Adrenal gland (tissue), 12 donors: ENCODE results near the gene PLD1. TPM values are rescaled to one million over a fixed set of nuclear protein-coding genes. Genes with fewer than 3 reads are reported as not detected.

Experiments used
- DNase-seq, 7 donors: peaks; one replicate each; pipeline ENCODE4 v3.0.0-alpha.2; 2019 to 2020
- H3K27ac ChIP-seq, 5 donors: fragments of 200-600 bp; sonication (generic) in 4 of 5; 1 replicate in 3 of 5; 2 replicates in 2 of 5; pipeline versions ENCODE4 v1.5.1 to v1.8.0; 2016 to 2020; ENCODE audit warnings: mild to moderate bottlenecking in 1 of 5
- H3K27me3 ChIP-seq: fragments of 200-600 bp; 2 replicates; pipeline ENCODE4 v1.8.0; 2021
- H3K36me3 ChIP-seq, 2 donors: fragments of 200-600 bp; replicated peaks in 1 of 2; 1 replicate in 1 of 2; 2 replicates in 1 of 2; pipeline versions ENCODE4 v1.5.1 to v1.8.0; 2018 to 2022
- H3K4me1 ChIP-seq, 2 donors: fragments of 200-600 bp; replicated peaks in 1 of 2; 1 replicate in 1 of 2; 2 replicates in 1 of 2; pipeline versions ENCODE4 v1.5.1 to v1.8.0; 2018 to 2021
- H3K4me3 ChIP-seq, 4 donors: fragments of 200-600 bp; sonication (generic) in 3 of 4; one replicate each; pipeline ENCODE4 v1.5.1; 2016 to 2018
- H3K9me3 ChIP-seq, 3 donors: fragments of 200-600 bp; sonication (generic) in 1 of 3; replicated peaks in 1 of 3; 1 replicate in 2 of 3; 2 replicates in 1 of 3; pipeline versions ENCODE4 v1.5.1 to v1.8.0; 2016 to 2021
- CTCF ChIP-seq, 6 experiments: fragments of 450-650 bp in 4 of 6; fragments of 200-600 bp in 2 of 6; sonication (generic) in 1 of 6; IDR thresholded peaks; 1 replicate in 5 of 6; 2 replicates in 1 of 6; pipeline versions ENCODE4 v1.5.1 to v1.8.0; 2016 to 2021; ENCODE audit warnings: antibody characterized with exemption in 6 of 6, mild to moderate bottlenecking in 2 of 6, moderate library complexity in 1 of 6
- POLR2A ChIP-seq, 2 donors: fragments of 450-650 bp; IDR thresholded peaks; one replicate each; pipeline ENCODE4 v1.6.1; 2017; ENCODE audit warnings: antibody characterized with exemption in 2 of 2, mild to moderate bottlenecking in 2 of 2, moderate library complexity in 1 of 2
- WGBS, 4 donors: extraction: QIAGEN DNeasy Blood & Tissue Kit in 2 of 4; methylation state at CpG; one replicate each; pipeline versions ENCODE4 v1.1.5 to v1.1.7; 2013 to 2017; 5-methylcytosine and 5-hydroxymethylcytosine counted together
- intact Hi-C, 2 donors: fragments of 100-400 bp; cut with DNase I; formaldehyde crosslinking; loops; one replicate each; pipeline versions ENCODE4 v1.14.1 to v1.15.0; 2022 to 2023
- polyA plus RNA-seq, 3 donors: library from polyadenylated mRNA; stranded (reverse); fragments of 200-250 nt in 2 of 3; fragments of 350-450 nt in 1 of 3; fragmentation: Illumina TruSeq in 1 of 3; extraction: RNeasy Lipid Tissue Mini Kit (QIAGEN cat#74804) in 1 of 3; gene quantifications; one replicate each; pipeline ENCODE4 v1.2.3, GENCODE V29; 2013 to 2014
- total RNA-seq, 9 donors: library from RNA; depleted of rRNA in 4 of 9; stranded (reverse); fragments of >200 nt in 4 of 9; fragments of 120-200 nt in 1 of 9; fragmentation: NEBNext Ultra II Directional in 1 of 9; extraction: Animal tissue kit (Norgen Biotek cat#: 25700) in 1 of 9; gene quantifications; one replicate each; pipeline versions ENCODE4 v1.1.0 to v1.2.4, GENCODE V29; 2013 to 2023
- donor health status: healthy with polysubstance abuse.
- donor health status: Bipolar disorder and iron deficiency.
- donor health status: DM: yes; HTN: yes; CAD: no.
- donor health status: DM: no; HTN: no; CAD: no.
- donor health status: DM: no; HTN: no; CAD: no.
- donor health status: DM: yes; HTN: yes; CAD: no.

Gene PLD1
- total and polyA plus RNA-seq, 12 donors, result 25.7 to 178 (median 94.5) TPM

- WGBS, 4 donors, result 90 to 97% (median 94%) methylated on average over 3 of the region's 3 CpGs
- intact Hi-C loops, result no loop called here
- Histone ChIP-seq H3K27ac (no peak overlapping the region), H3K4me1 (peaks cover 10 to 17% of the 10 kb centered on the region in 2 donors), H3K27me3 (no peaks in the 10 kb centered on the region), H3K9me3 (no peaks in the 10 kb centered on the region), H3K4me3 (no peak overlapping the region), H3K36me3 (peaks cover 0 to 29% of the 10 kb centered on the region in 2 donors)
- DNase-seq, result no peak
- no peak for TF ChIP-seq CTCF (IDR thresholded peaks at IDR 0.05)
- no peak for TF ChIP-seq POLR2A (IDR thresholded peaks at IDR 0.05)
These were observed 80.6 kb downstream of the PLD1 start for GRCh38 chr3:171729452-171730334.

GRCh38 chr3:171727288-171727687, 83.0 kb downstream of the PLD1 start:
- H3K36me3 ChIP-seq, result peaks cover 0 to 31% of the 10 kb centered on the region in 2 donors
- TF ChIP-seq CTCF (IDR thresholded peaks at IDR 0.05) (no peak), POLR2A (IDR thresholded peaks at IDR 0.05) (no peak)
- H3K27ac ChIP-seq, result no peak overlapping the region
- no peak overlapping the region for H3K4me3 ChIP-seq
- intact Hi-C loops, result no loop called here
- peaks cover 10 to 12% of the 10 kb centered on the region in 2 donors for H3K4me1 ChIP-seq
- no peaks in the 10 kb centered on the region for H3K27me3 ChIP-seq
- no peaks in the 10 kb centered on the region for H3K9me3 ChIP-seq
- DNase-seq, result no peak
- WGBS, 4 donors, result 83 to 93% (median 84%) methylated on average over 3 of the region's 3 CpGs

- H3K36me3 ChIP-seq, result peaks cover 0 to 7% of the 10 kb centered on the region in 2 donors
- DNase-seq, result no peak
- 78 to 94% (median 90%) methylated on average over 4 of the region's 4 CpGs for WGBS, 4 donors
These were observed 91.6 kb downstream of the PLD1 start for GRCh38 chr3:171718493-171719185.

More at GRCh38 chr3:171718493-171719185, 91.6 kb downstream of the PLD1 start:
- Histone ChIP-seq H3K27ac (no peak overlapping the region), H3K9me3 (no peaks in the 10 kb centered on the region), H3K27me3 (no peaks in the 10 kb centered on the region), H3K4me1 (no peaks in the 10 kb centered on the region), H3K4me3 (no peak overlapping the region)
- intact Hi-C loops, result no loop called here
- no peak for TF ChIP-seq CTCF (IDR thresholded peaks at IDR 0.05)
- no peak for TF ChIP-seq POLR2A (IDR thresholded peaks at IDR 0.05)
